Astrocyte (in vitro differentiated cells and primary cell): ENCODE data around the gene ULK3. TPM values are rescaled to one million over a fixed set of nuclear protein-coding genes. Genes with fewer than 3 reads are reported as not detected.

Source experiments
- DNase-seq: peaks from one replicate; pipeline ENCODE4 v3.0.0-alpha.2; 2010; ENCODE audit warnings: low read depth
- FAIRE-seq: peaks from 2 replicates; lab custom pipeline; 2011; peaks lifted over from hg19 to GRCh38; lab: Jason Lieb, UNC
- H2AFZ ChIP-seq: 2 replicates; pipeline ENCODE4 v1.6.0; 2012; ENCODE audit warnings: low read depth, low read length, inconsistent platforms
- H3K27ac ChIP-seq: 2 replicates; pipeline ENCODE4 v1.5.1; 2011; ENCODE audit warnings: low read depth, low read length, inconsistent platforms
- H3K27me3 ChIP-seq: 2 replicates; pipeline ENCODE4 v1.6.0; 2011; ENCODE audit warnings: low read length, inconsistent platforms; ENCODE audit not compliant: insufficient read depth
- H3K36me3 ChIP-seq: 2 replicates; pipeline ENCODE4 v1.5.1; 2011; ENCODE audit warnings: low read length, inconsistent platforms; ENCODE audit not compliant: insufficient read depth
- H3K4me1 ChIP-seq: 2 replicates; pipeline ENCODE4 v1.5.1; 2011; ENCODE audit warnings: low read length, inconsistent platforms; ENCODE audit not compliant: insufficient read depth
- H3K4me2 ChIP-seq: 2 replicates; pipeline ENCODE4 v1.6.0; 2012; ENCODE audit warnings: low read length, inconsistent platforms
- H3K4me3 ChIP-seq: 2 replicates; pipeline ENCODE4 v1.5.1; 2011; ENCODE audit warnings: low read depth, mild to moderate bottlenecking, low read length, inconsistent platforms; ENCODE audit not compliant: insufficient read depth
- H3K79me2 ChIP-seq: 2 replicates; pipeline ENCODE4 v1.6.0; 2012; ENCODE audit warnings: mild to moderate bottlenecking, low read length, inconsistent platforms; ENCODE audit not compliant: insufficient read depth
- H3K9ac ChIP-seq: 2 replicates; pipeline ENCODE4 v1.6.0; 2012; ENCODE audit warnings: mild to moderate bottlenecking, low read length, inconsistent platforms
- H3K9me3 ChIP-seq: 2 replicates; pipeline ENCODE4 v1.5.1; 2012; ENCODE audit warnings: low read depth, mild to moderate bottlenecking, low read length, inconsistent platforms; ENCODE audit not compliant: insufficient read depth
- H4K20me1 ChIP-seq: 2 replicates; pipeline ENCODE4 v1.6.0; 2012; ENCODE audit warnings: low read length, inconsistent platforms; ENCODE audit not compliant: insufficient read depth
- H3K27ac Mint-ChIP-seq: one replicate; pipeline ENCODE4 v1.8.0; 2021; ENCODE audit warnings: mild to moderate bottlenecking, mixed read lengths; ENCODE audit not compliant: unreplicated experiment
- H3K27me3 Mint-ChIP-seq: one replicate; pipeline ENCODE4 v1.8.0; 2021; ENCODE audit warnings: low read depth, mixed read lengths; ENCODE audit not compliant: unreplicated experiment
- H3K36me3 Mint-ChIP-seq: one replicate; pipeline ENCODE4 v1.8.0; 2021; ENCODE audit warnings: low read depth, mixed read lengths; ENCODE audit not compliant: unreplicated experiment
- H3K4me1 Mint-ChIP-seq: one replicate; pipeline ENCODE4 v1.8.0; 2021; ENCODE audit warnings: low read depth, mixed read lengths; ENCODE audit not compliant: unreplicated experiment
- H3K4me3 Mint-ChIP-seq: one replicate; pipeline ENCODE4 v1.8.0; 2021; ENCODE audit warnings: mild to moderate bottlenecking, moderate library complexity, mixed read lengths; ENCODE audit not compliant: unreplicated experiment
- H3K9me3 Mint-ChIP-seq: one replicate; pipeline ENCODE4 v1.8.0; 2021; ENCODE audit warnings: mild to moderate bottlenecking, mixed read lengths; ENCODE audit not compliant: unreplicated experiment
- EZH2 ChIP-seq: IDR thresholded peaks from 2 replicates; pipeline ENCODE4 v1.6.1; 2012; ENCODE audit warnings: mild to moderate bottlenecking, low read length, inconsistent platforms; ENCODE audit not compliant: insufficient read depth
- total RNA-seq: library from RNA; stranded (reverse); gene quantifications from 2 replicates; pipeline ENCODE4 v1.2.1, GENCODE V29; 2021
- TF ChIP-seq, protein P1 (sequence below): IDR thresholded peaks from 2 replicates; pipeline ENCODE4 v1.5.1; 2011; ENCODE audit warnings: low read depth, mild to moderate bottlenecking, inconsistent platforms, low read length, moderate library complexity; ENCODE audit not compliant: insufficient read depth

ULK3 gene
- total RNA-seq, 1 donor from 2014 or later = 15.6 TPM

DNA sequence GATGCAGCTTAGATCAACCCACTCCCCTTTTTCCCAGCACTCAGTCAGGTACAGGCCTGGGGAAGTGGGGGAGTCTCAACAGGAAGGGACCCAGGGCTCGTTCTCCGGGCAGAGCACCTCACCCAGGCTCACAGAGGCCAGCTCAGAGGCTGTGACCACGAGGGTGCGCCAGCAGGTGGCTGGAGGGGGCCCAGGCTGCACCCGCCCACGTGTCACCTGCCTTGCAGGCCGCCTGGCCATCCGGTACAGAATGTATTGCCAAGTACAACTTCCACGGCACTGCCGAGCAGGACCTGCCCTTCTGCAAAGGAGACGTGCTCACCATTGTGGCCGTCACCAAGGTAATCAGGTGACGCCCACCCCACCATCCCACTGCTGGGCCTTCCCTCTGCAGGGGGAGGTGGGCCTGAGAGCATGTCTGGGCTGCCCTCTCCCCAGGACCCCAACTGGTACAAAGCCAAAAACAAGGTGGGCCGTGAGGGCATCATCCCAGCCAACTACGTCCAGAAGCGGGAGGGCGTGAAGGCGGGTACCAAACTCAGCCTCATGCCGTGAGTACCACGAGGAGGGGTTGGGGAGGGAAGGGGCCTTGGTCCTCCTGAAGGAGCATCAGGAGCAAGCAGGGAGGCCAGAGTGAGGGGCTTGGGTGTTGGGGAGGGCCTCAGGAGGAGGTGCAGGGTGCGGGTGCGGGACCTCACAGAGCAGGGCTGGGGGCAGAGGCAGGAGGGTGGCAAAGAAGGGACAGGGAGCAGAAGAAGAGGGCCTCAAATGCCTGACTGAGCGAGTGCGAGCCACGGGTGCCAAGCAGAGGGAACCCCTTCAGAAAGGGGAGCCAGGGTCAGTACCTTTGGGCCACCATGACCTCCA lies 44.3 kb downstream of the ULK3 start:
- H3K27ac Mint-ChIP-seq = no peak overlapping the region
- H3K9me3 Mint-ChIP-seq = no peaks in the 10 kb centered on the region
- Histone ChIP-seq H3K9me3 (no peaks in the 10 kb centered on the region), H3K4me2 (no peak overlapping the region), H4K20me1 (peaks cover 68% of the 10 kb centered on the region), H3K36me3 (peaks cover 6% of the 10 kb centered on the region), H2AFZ (no peak overlapping the region), H3K4me1 (no peaks in the 10 kb centered on the region), H3K9ac (no peak overlapping the region), H3K27me3 (no peaks in the 10 kb centered on the region), H3K79me2 (peaks cover 53% of the 10 kb centered on the region), H3K4me3 (no peak overlapping the region), H3K27ac (no peak overlapping the region)
- H3K4me3 Mint-ChIP-seq = peak overlapping the region; percentile 50
- no peaks in the 10 kb centered on the region for H3K27me3 Mint-ChIP-seq
- FAIRE-seq (no peak), DNase-seq (no peak)
- H3K36me3 Mint-ChIP-seq = peaks cover 2% of the 10 kb centered on the region
- H3K4me1 Mint-ChIP-seq = peaks cover 6% of the 10 kb centered on the region
- TF ChIP-seq, protein P1, sequence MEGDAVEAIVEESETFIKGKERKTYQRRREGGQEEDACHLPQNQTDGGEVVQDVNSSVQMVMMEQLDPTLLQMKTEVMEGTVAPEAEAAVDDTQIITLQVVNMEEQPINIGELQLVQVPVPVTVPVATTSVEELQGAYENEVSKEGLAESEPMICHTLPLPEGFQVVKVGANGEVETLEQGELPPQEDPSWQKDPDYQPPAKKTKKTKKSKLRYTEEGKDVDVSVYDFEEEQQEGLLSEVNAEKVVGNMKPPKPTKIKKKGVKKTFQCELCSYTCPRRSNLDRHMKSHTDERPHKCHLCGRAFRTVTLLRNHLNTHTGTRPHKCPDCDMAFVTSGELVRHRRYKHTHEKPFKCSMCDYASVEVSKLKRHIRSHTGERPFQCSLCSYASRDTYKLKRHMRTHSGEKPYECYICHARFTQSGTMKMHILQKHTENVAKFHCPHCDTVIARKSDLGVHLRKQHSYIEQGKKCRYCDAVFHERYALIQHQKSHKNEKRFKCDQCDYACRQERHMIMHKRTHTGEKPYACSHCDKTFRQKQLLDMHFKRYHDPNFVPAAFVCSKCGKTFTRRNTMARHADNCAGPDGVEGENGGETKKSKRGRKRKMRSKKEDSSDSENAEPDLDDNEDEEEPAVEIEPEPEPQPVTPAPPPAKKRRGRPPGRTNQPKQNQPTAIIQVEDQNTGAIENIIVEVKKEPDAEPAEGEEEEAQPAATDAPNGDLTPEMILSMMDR = no peak
- no peak for TF ChIP-seq EZH2

DNA sequence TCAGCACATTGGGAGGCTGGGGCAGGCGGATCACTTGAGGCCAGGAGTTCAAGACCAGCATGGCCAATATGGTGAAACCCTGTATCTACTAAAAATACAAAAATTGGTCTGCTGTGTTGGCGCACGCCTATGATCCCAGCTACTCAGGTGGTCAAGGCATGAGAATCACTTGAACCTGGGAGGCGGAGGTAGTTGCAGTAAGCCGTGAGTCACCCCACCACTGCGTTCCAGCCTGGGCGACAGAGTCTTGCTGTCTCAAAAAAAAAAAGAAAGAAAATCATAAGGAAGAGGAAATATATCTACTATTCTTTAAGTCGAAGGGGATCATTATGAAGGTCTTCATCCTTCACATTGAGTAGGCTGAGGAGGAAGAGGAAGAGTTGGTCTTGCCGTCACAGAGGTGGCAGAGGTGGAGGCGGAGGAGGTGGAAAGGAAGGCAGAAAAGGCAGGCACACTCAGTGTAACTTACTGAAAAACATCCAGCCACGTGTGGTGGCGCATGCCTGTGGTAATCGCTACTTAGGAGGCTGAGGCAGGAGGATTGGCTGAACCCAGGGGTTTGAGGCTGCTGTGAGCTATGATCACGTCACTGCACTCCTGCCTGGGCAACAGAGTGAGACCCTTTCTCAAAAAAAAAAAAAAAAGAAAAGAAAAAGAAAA lies 46.9 kb downstream of the ULK3 start:
- Histone ChIP-seq H3K27me3 (no peaks in the 10 kb centered on the region), H3K4me1 (peaks cover 24% of the 10 kb centered on the region), H3K4me3 (no peak overlapping the region), H3K4me2 (no peak overlapping the region), H3K9me3 (no peaks in the 10 kb centered on the region), H3K36me3 (peaks cover 6% of the 10 kb centered on the region), H4K20me1 (peaks cover 90% of the 10 kb centered on the region), H3K79me2 (peaks cover 78% of the 10 kb centered on the region), H2AFZ (no peak overlapping the region), H3K27ac (no peak overlapping the region), H3K9ac (no peak overlapping the region)
- no peak overlapping the region for H3K4me3 Mint-ChIP-seq
- DNase-seq = no peak
- no peaks in the 10 kb centered on the region for H3K27me3 Mint-ChIP-seq
- no peaks in the 10 kb centered on the region for H3K9me3 Mint-ChIP-seq
- no peak for FAIRE-seq
- peaks cover 19% of the 10 kb centered on the region for H3K4me1 Mint-ChIP-seq
- no peak overlapping the region for H3K27ac Mint-ChIP-seq
- H3K36me3 Mint-ChIP-seq = peaks cover 2% of the 10 kb centered on the region
- TF ChIP-seq, protein P1 = no peak
- no peak for TF ChIP-seq EZH2
